Measurements from ENCODE around the gene ETF1. TPM values are rescaled to one million over a fixed set of nuclear protein-coding genes. Genes with fewer than 3 reads are reported as not detected.

Gene ETF1
- total and polyA plus RNA-seq, 2 donors (not counting 1 experiment from before 2014, with no cell fraction given) = 10.2 to 50.5 TPM

DNA sequence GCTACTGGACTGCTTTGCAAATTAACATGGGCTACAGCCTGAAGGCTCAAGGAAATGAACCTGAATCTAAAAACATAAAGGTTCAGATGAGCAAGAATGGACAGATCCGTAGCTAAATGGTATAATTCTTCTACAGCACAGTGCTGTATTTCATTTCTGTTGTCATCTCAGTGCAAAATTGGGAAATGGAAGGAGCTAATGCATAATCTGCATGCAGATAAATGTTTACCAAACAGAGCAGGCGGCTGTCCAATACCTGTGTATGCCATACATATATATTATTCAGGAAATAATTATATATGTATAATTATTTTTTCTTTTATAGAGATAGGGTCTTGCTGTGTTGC lies 36.5 kb upstream of the ETF1 start:
- no peak for TF ChIP-seq EZH2 (IDR thresholded peaks at IDR 0.05; ENCODE audit: borderline replicate concordance, insufficient read depth, low read depth, low read length, poor library complexity, severe bottlenecking)
- TF ChIP-seq, protein P1, sequence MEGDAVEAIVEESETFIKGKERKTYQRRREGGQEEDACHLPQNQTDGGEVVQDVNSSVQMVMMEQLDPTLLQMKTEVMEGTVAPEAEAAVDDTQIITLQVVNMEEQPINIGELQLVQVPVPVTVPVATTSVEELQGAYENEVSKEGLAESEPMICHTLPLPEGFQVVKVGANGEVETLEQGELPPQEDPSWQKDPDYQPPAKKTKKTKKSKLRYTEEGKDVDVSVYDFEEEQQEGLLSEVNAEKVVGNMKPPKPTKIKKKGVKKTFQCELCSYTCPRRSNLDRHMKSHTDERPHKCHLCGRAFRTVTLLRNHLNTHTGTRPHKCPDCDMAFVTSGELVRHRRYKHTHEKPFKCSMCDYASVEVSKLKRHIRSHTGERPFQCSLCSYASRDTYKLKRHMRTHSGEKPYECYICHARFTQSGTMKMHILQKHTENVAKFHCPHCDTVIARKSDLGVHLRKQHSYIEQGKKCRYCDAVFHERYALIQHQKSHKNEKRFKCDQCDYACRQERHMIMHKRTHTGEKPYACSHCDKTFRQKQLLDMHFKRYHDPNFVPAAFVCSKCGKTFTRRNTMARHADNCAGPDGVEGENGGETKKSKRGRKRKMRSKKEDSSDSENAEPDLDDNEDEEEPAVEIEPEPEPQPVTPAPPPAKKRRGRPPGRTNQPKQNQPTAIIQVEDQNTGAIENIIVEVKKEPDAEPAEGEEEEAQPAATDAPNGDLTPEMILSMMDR (IDR thresholded peaks at IDR 0.05) = peak; percentile 37
- Histone ChIP-seq H3K9me3 (ENCODE audit: control extremely low read depth in 1 of 3, control insufficient read depth in 2 of 3, insufficient read depth in 1 of 3, low read length in 2 of 3) (no peaks in the 10 kb centered on the region), H3K27ac (ENCODE audit: low read length in 2 of 2) (no peak overlapping the region), H3K9ac (ENCODE audit: low read length) (no peak overlapping the region), H4K20me1 (ENCODE audit: control insufficient read depth, insufficient read depth, low read length, poor library complexity, severe bottlenecking) (peaks cover 5% of the 10 kb centered on the region), H3K79me2 (ENCODE audit: control insufficient read depth, insufficient read depth, low read length) (peaks cover 6% of the 10 kb centered on the region), H2AFZ (ENCODE audit: insufficient read depth, low read depth, low read length, poor library complexity, severe bottlenecking) (peak overlapping the region; percentile 71), H3K4me1 (ENCODE audit: control insufficient read depth in 2 of 2, insufficient read depth in 2 of 2, low read length in 2 of 2) (peaks cover 5 to 9% of the 10 kb centered on the region in 2 donors), H3K4me3 (ENCODE audit: control extremely low read depth in 1 of 5, extremely low read depth in 1 of 5, insufficient read depth in 1 of 5, low read depth in 2 of 5, low read length in 4 of 5) (no peak overlapping the region), H3K27me3 (replicated peaks in 1 of 4; ENCODE audit: control extremely low read depth in 1 of 4, control insufficient read depth in 3 of 4, insufficient read depth in 4 of 4, low read length in 3 of 4) (no peaks in the 10 kb centered on the region), H3K36me3 (replicated peaks in 1 of 2; ENCODE audit: control extremely low read depth in 1 of 2, control insufficient read depth in 1 of 2, extremely low read depth in 1 of 2, insufficient read depth in 2 of 2, low read length in 1 of 2) (no peaks in the 10 kb centered on the region), H3K4me2 (replicated peaks; ENCODE audit: low read depth, low read length, poor library complexity, severe bottlenecking) (no peak overlapping the region)
- ChIA-PET POLR2A (interaction anchor here (0.6 to 0.7 kb wide), 3 partner anchors 70 to 821 kb away, joined by 5 to 6 read pairs (median 5); no protein-coding TSS in a partner anchor), CTCF (interaction anchor here (0.6 to 1.5 kb wide), 27 partner anchors 9 to 1533 kb away, joined by 3 to 8 read pairs (median 3); no protein-coding TSS in a partner anchor)
- no peak for ATAC-seq (ENCODE audit: low read depth)
- H3K27ac Mint-ChIP-seq = peak overlapping the region; percentile 10
- H3K9me3 Mint-ChIP-seq (ENCODE audit: insufficient read depth) = no peaks in the 10 kb centered on the region
- DNase-seq = no peak
- intact Hi-C loops (cut with micrococcal nuclease) = loop anchor here (5.0 to 10.0 kb wide), 5 partner anchors 173 to 825 kb away; partner anchors contain the start of genes CDC25C, CTNNA1, FAM13B and HNRNPA0
- peaks cover 16% of the 10 kb centered on the region for H3K4me1 Mint-ChIP-seq
- no peaks in the 10 kb centered on the region for H3K27me3 Mint-ChIP-seq
- 0% methylated on average over 1 of the region's 2 CpGs for WGBS (ENCODE audit: insufficient coverage)
- H3K4me3 Mint-ChIP-seq = no peak overlapping the region

DNA sequence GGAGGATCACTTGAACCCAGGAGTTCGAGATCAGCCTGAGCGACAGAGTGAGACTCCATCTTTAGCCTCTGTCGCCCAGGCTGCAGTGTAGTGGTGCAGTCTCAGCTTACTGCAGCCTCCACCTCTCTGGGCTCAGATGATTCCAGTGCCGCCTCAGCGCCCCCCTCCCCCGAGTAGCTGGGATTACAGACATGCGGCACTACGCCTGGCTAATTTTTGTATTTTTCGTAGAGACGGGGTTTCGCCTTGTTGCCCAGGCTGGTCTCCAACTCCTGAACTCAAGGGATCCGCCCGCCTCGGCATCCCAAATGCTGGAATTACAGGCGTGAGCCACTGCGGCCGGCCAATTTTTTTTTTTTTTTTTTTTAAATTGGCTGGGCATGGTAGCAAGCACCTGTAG lies 34.4 kb upstream of the ETF1 start:
- H3K27ac Mint-ChIP-seq = no peak overlapping the region
- no peak overlapping the region for H3K27ac ChIP-seq (ENCODE audit: low read length in 2 of 2)
- CTCF ChIA-PET = interaction anchor here (0.7 to 2.1 kb wide), 3 partner anchors 34 to 686 kb away, joined by 3 to 5 read pairs (median 3); partner anchors contain the start of gene ETF1
- POLR2A ChIA-PET = no interaction called here
- 91% methylated on average over 14 of the region's 17 CpGs for WGBS (ENCODE audit: insufficient coverage)
- no peak overlapping the region for H3K4me2 ChIP-seq (replicated peaks; ENCODE audit: low read depth, low read length, poor library complexity, severe bottlenecking)
- peaks cover 16% of the 10 kb centered on the region in 2 donors for H3K4me1 ChIP-seq (ENCODE audit: control insufficient read depth in 2 of 2, insufficient read depth in 2 of 2, low read length in 2 of 2)
- ATAC-seq (ENCODE audit: low read depth) (no peak), DNase-seq (no peak)
- H3K36me3 ChIP-seq (replicated peaks in 1 of 2; ENCODE audit: control extremely low read depth in 1 of 2, control insufficient read depth in 1 of 2, extremely low read depth in 1 of 2, insufficient read depth in 2 of 2, low read length in 1 of 2) = peaks cover 0 to 8% of the 10 kb centered on the region in 2 experiments
- intact Hi-C loops (cut with micrococcal nuclease) = loop anchor here (2.0 to 10.0 kb wide), 6 partner anchors 175 to 823 kb away; partner anchors contain the start of genes CDC23, CDC25C, CTNNA1 and FAM13B
- no peaks in the 10 kb centered on the region for H3K27me3 ChIP-seq (replicated peaks in 1 of 4; ENCODE audit: control extremely low read depth in 1 of 4, control insufficient read depth in 3 of 4, insufficient read depth in 4 of 4, low read length in 3 of 4)
- TF ChIP-seq, protein P1 (IDR thresholded peaks at IDR 0.05) = no peak
- TF ChIP-seq EZH2 (IDR thresholded peaks at IDR 0.05; ENCODE audit: borderline replicate concordance, insufficient read depth, low read depth, low read length, poor library complexity, severe bottlenecking) = no peak
- H2AFZ ChIP-seq (ENCODE audit: insufficient read depth, low read depth, low read length, poor library complexity, severe bottlenecking) = no peak overlapping the region
- H3K4me3 ChIP-seq (ENCODE audit: control extremely low read depth in 1 of 5, extremely low read depth in 1 of 5, insufficient read depth in 1 of 5, low read depth in 2 of 5, low read length in 4 of 5) = no peak overlapping the region
- peaks cover 13% of the 10 kb centered on the region for H4K20me1 ChIP-seq (ENCODE audit: control insufficient read depth, insufficient read depth, low read length, poor library complexity, severe bottlenecking)
- no peak overlapping the region for H3K9ac ChIP-seq (ENCODE audit: low read length)
- H3K4me1 Mint-ChIP-seq = peaks cover 26% of the 10 kb centered on the region
- peaks cover 26% of the 10 kb centered on the region for H3K79me2 ChIP-seq (ENCODE audit: control insufficient read depth, insufficient read depth, low read length)
- no peaks in the 10 kb centered on the region for H3K9me3 ChIP-seq (ENCODE audit: control extremely low read depth in 1 of 3, control insufficient read depth in 2 of 3, insufficient read depth in 1 of 3, low read length in 2 of 3)
- H3K27me3 Mint-ChIP-seq = no peaks in the 10 kb centered on the region
- H3K9me3 Mint-ChIP-seq (ENCODE audit: insufficient read depth) = no peaks in the 10 kb centered on the region
- no peak overlapping the region for H3K4me3 Mint-ChIP-seq

Measured in B cell (primary cell).